Esophagus muscularis mucosa (tissue), 4 donors: ENCODE measurements around the gene PKDREJ. TPM values are rescaled to one million over a fixed set of nuclear protein-coding genes. Genes with fewer than 3 reads are reported as not detected.

Experiments
- DNase-seq: peaks from one replicate; pipeline ENCODE4 v3.0.0-alpha.2; 2017; ENCODE audit errors: extremely low spot score
- H3K27ac ChIP-seq, 4 donors: fragments of 200-600 bp; sonication (generic); replicated peaks in 1 of 4; 1 replicate in 3 of 4; 2 replicates in 1 of 4; pipeline ENCODE4 v1.5.1; 2016 to 2019; ENCODE audit warnings: mild to moderate bottlenecking in 1 of 4
- H3K27me3 ChIP-seq, 4 donors: fragments of 200-600 bp; sonication (generic); one replicate each; pipeline versions ENCODE4 v1.5.1 to v1.6.0; 2016 to 2019
- H3K36me3 ChIP-seq, 4 donors: fragments of 200-600 bp; sonication (generic); one replicate each; pipeline ENCODE4 v1.5.1; 2016 to 2019
- H3K4me1 ChIP-seq, 4 donors: fragments of 200-600 bp; sonication (generic); one replicate each; pipeline ENCODE4 v1.5.1; 2016 to 2019
- H3K4me3 ChIP-seq, 4 donors: fragments of 200-600 bp; sonication (generic); 1 replicate in 2 of 4; 2 replicates in 2 of 4; pipeline ENCODE4 v1.5.1; 2016 to 2019; ENCODE audit warnings: mild to moderate bottlenecking in 4 of 4, moderate library complexity in 1 of 4
- H3K9me3 ChIP-seq, 4 donors: fragments of 200-600 bp; sonication (generic); 1 replicate in 3 of 4; 2 replicates in 1 of 4; pipeline ENCODE4 v1.5.1; 2016 to 2019
- EP300 ChIP-seq: sonication (generic); formaldehyde crosslinking; IDR thresholded peaks from one replicate; pipeline ENCODE4 v1.6.1; 2017; ENCODE audit warnings: antibody characterized with exemption
- POLR2A ChIP-seq: fragments of 450-650 bp; IDR thresholded peaks from one replicate; pipeline ENCODE4 v1.6.1; 2017; ENCODE audit warnings: antibody characterized with exemption, moderate library complexity, mild to moderate bottlenecking, low read depth
- POLR2AphosphoS5 ChIP-seq, 2 donors: sonication (generic); formaldehyde crosslinking; IDR thresholded peaks; one replicate each; pipeline ENCODE4 v1.6.1; 2017; ENCODE audit warnings: antibody characterized with exemption in 2 of 2
- WGBS: methylation state at CpG from one replicate; pipeline ENCODE4 v1.1.5; 2018; 5-methylcytosine and 5-hydroxymethylcytosine counted together
- intact Hi-C: fragments of 100-400 bp; cut with DNase I; formaldehyde crosslinking; loops from one replicate; pipeline ENCODE4 v1.15.1; 2023
- total RNA-seq, 4 donors: library from RNA; depleted of rRNA; stranded (reverse); fragments of >200 nt; gene quantifications; one replicate each; pipeline versions ENCODE4 v1.1.0 to v1.2.1, GENCODE V29; 2016
- TF ChIP-seq, protein P1 (sequence below), 3 experiments: fragments of 200-600 bp in 2 of 3; fragments of 450-650 bp in 1 of 3; sonication (generic) in 2 of 3; IDR thresholded peaks; one replicate each; pipeline ENCODE4 v1.5.1; 2017 to 2019; ENCODE audit warnings: antibody characterized with exemption in 3 of 3, mild to moderate bottlenecking in 2 of 3, moderate library complexity in 1 of 3

Gene PKDREJ
- total RNA-seq, 4 donors from 2014 or later, result under 0.01 to 0.23 (median under 0.01) TPM; not detected in 1

DNA sequence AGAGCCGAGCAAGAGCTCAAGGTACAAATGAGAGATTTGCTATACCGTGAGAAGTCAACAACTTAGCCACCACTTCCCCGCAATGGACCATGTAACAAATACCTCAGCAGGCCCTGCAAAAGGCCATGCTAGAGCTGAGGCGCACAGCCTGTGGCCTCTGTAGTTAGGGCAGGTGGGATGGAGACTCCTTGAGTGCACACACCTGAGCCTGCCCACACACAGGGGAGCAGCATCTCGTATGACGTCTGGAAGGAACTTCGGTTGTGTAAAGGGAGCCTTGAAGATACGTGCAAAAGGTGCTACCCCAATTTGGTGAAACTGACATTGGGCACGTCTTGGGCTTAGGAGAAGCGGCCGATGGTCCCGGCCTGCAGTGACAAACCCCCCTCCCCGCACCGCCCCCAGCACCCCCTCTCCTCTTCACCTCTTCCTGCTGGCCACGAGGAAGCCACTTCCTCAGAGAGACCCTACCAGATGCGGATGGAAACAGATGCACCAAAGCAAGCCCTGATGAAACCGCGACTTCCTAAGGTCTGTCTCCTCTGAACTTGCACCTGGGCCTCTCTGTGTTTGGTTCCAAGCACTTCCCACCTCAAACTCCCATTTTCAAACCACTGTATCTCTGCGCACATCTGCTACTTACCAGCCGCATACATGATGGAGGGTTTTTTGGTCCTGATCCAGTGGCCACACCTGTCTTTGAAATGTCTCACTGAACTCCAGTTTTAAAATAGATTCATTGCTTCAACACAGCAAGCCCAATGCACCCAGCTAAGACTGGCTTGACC is 23.7 kb downstream of the PKDREJ start:
- DNase-seq, result no peak
- Histone ChIP-seq H3K4me3 (no peak overlapping the region), H3K27me3 (no peaks in the 10 kb centered on the region), H3K9me3 (no peaks in the 10 kb centered on the region), H3K36me3 (peaks cover 7 to 57% (median 37%) of the 10 kb centered on the region in 4 donors), H3K4me1 (peaks cover 23 to 32% (median 28%) of the 10 kb centered on the region in 4 donors), H3K27ac (peak overlapping the region; percentile 63 to 73 (median 68))
- TF ChIP-seq POLR2AphosphoS5 (IDR thresholded peaks at IDR 0.05), result no peak
- no peak for TF ChIP-seq EP300
- TF ChIP-seq POLR2A, result no peak
- TF ChIP-seq, protein P1, sequence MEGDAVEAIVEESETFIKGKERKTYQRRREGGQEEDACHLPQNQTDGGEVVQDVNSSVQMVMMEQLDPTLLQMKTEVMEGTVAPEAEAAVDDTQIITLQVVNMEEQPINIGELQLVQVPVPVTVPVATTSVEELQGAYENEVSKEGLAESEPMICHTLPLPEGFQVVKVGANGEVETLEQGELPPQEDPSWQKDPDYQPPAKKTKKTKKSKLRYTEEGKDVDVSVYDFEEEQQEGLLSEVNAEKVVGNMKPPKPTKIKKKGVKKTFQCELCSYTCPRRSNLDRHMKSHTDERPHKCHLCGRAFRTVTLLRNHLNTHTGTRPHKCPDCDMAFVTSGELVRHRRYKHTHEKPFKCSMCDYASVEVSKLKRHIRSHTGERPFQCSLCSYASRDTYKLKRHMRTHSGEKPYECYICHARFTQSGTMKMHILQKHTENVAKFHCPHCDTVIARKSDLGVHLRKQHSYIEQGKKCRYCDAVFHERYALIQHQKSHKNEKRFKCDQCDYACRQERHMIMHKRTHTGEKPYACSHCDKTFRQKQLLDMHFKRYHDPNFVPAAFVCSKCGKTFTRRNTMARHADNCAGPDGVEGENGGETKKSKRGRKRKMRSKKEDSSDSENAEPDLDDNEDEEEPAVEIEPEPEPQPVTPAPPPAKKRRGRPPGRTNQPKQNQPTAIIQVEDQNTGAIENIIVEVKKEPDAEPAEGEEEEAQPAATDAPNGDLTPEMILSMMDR (IDR thresholded peaks at IDR 0.05), result no peak
- 87% methylated on average over 12 of the region's 20 CpGs for WGBS
- intact Hi-C loops, result loop anchor here (5.0 kb wide), 1 partner anchor 92 kb away; no protein-coding TSS in a partner anchor

DNA sequence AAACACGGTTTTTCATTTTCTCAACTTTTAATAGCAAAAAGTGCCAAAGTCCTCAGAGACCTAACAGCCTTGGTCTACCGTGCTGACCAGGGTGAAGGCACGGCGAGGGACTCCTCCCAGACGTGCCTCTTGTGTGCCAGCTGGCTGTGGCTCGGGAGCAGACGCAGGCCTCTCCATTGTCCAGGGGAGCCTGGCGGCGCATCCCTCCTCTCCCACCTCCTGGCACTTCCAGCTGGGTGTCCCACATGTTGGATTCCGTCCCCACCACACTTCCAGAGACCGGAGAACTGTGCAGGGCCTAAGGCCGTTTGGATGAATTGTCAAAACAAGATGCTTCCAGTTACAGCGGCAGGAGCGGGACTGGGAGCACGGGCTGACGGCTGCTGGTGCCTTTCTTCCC is 24.6 kb downstream of the PKDREJ start:
- H3K36me3 ChIP-seq, result peaks cover 0 to 48% (median 29%) of the 10 kb centered on the region in 4 donors

DNA sequence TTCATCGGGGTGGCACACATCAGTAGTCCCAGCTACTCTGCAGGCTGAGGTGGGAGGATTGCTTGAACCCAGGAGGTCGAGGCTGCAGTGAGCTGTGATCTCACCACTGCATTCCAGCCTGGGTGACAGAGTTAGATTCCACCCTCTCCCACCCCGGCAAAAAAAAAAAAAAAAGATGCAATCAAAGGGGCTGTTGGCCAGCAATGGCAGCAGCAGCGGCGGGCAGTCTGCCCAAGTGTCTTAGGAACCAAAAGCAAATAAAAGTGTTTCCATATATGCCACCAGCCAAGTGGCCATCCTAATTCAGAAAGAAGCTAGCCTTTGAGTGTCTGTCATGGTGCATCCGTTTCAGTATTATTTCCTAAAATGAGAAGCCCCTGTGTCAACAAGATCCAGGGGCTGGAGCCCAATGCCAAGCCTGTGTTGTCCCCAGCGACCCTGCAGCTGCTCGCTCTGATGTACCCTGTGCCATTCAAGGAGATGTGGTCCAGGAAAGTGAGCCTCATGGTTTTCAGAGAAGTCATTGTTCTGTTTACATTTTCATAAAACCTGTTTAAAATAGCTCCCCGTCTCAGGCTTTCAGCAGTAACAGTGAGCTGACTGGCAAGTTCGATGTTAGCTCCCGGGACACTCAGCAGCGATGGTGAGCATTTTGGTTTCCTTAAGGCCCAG is 25.6 kb downstream of the PKDREJ start:
- Histone ChIP-seq H3K9me3 (no peaks in the 10 kb centered on the region), H3K36me3 (peaks cover 0 to 39% (median 25%) of the 10 kb centered on the region in 4 donors), H3K27ac (peak overlapping the region; percentile 63 to 73 (median 68)), H3K4me3 (no peak overlapping the region), H3K4me1 (peaks cover 38 to 47% (median 42%) of the 10 kb centered on the region in 4 donors), H3K27me3 (no peaks in the 10 kb centered on the region)
- WGBS, result 49% methylated on average over 12 of the region's 12 CpGs
- TF ChIP-seq EP300, result no peak
- peak in 1 of 2 donors; percentile 14 for TF ChIP-seq POLR2AphosphoS5 (IDR thresholded peaks at IDR 0.05)
- no peak for DNase-seq
- intact Hi-C loops, result loop anchor here (5.0 kb wide), 1 partner anchor 90 kb away; no protein-coding TSS in a partner anchor

More for the DNA sequence above, 24.6 kb downstream of the PKDREJ start:
- DNase-seq, result no peak
- Histone ChIP-seq H3K4me3 (no peak overlapping the region), H3K27ac (peak overlapping the region; percentile 63 to 73 (median 68)), H3K27me3 (no peaks in the 10 kb centered on the region), H3K4me1 (peaks cover 29 to 40% (median 34%) of the 10 kb centered on the region in 4 donors), H3K9me3 (no peaks in the 10 kb centered on the region)
- intact Hi-C loops, result loop anchor here (5.0 kb wide), 1 partner anchor 91 kb away; no protein-coding TSS in a partner anchor
- TF ChIP-seq EP300 (no peak), POLR2A (no peak), POLR2AphosphoS5 (IDR thresholded peaks at IDR 0.05) (no peak)
- TF ChIP-seq, protein P1 (IDR thresholded peaks at IDR 0.05), result no peak
- WGBS, result 71% methylated on average over 16 of the region's 16 CpGs

DNA sequence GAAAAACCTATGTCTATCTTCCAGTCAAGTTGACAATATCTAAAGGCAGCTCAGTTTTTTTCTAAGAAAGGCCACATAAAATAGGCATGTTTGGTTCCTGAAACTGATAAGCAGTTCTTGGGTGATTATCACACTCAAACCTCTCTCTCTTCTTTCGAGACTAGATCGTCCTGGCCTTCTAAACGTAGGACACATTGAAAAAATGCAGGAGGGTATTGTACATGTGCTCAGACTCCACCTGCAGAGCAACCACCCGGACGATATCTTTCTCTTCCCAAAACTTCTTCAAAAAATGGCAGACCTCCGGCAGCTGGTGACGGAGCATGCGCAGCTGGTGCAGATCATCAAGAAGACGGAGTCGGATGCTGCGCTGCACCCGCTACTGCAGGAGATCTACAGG is 28.2 kb downstream of the PKDREJ start:
- peaks cover 0 to 50% (median 27%) of the 10 kb centered on the region in 4 donors for H3K36me3 ChIP-seq

DNA sequence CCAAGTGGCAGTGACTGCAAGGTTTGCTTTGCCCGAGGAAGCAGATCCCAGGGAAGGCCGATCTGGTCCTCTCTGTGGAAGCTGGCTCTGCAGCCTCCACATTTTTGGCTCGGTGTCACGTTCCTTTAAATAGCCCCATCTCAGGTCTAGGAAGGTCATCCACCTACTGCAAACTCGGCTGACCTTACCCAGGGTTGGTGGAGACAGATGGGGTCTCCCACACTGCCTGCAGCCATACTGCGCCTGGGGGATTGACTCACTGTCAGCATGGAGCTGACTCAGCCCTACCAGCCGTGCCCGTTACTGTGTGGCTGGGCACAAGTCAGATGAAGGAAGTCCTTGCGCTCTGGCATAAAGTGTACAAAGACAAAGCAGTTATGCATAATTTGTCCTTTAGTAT is 29.9 kb downstream of the PKDREJ start:
- Histone ChIP-seq H3K36me3 (peaks cover 0 to 35% (median 23%) of the 10 kb centered on the region in 4 donors), H3K4me3 (no peak overlapping the region), H3K27ac (peak overlapping the region; percentile 51 to 63 (median 61)), H3K9me3 (no peaks in the 10 kb centered on the region), H3K27me3 (no peaks in the 10 kb centered on the region), H3K4me1 (peaks cover 27 to 31% (median 29%) of the 10 kb centered on the region in 4 donors)
- TF ChIP-seq POLR2AphosphoS5 (IDR thresholded peaks at IDR 0.05) (peak in 1 of 2 donors; percentile 54), EP300 (no peak), POLR2A (no peak)
- TF ChIP-seq, protein P1 (IDR thresholded peaks at IDR 0.05), result no peak
- WGBS, result 32% methylated on average over 8 of the region's 9 CpGs
- intact Hi-C loops, result no loop called here
- no peak for DNase-seq

More for the DNA sequence above, 28.2 kb downstream of the PKDREJ start:
- 86% methylated on average over 12 of the region's 12 CpGs for WGBS
- intact Hi-C loops, result loop anchor here (5.0 kb wide), 1 partner anchor 88 kb away; no protein-coding TSS in a partner anchor
- Histone ChIP-seq H3K27ac (no peak overlapping the region), H3K4me3 (no peak overlapping the region), H3K27me3 (no peaks in the 10 kb centered on the region), H3K9me3 (no peaks in the 10 kb centered on the region), H3K4me1 (peaks cover 39 to 44% (median 40%) of the 10 kb centered on the region in 4 donors)
- no peak for DNase-seq
- TF ChIP-seq POLR2A, result no peak
